ES-I3 (cell line): ENCODE measurements around the gene RGL1.

Source experiments
- H3K36me3 ChIP-seq: 2 replicates; pipeline ENCODE4 v1.6.1; 2013; ENCODE audit warnings: mild to moderate bottlenecking, low read length, control low read depth, moderate library complexity; ENCODE audit not compliant: insufficient read depth
- H3K4me1 ChIP-seq: 2 replicates; pipeline ENCODE4 v1.6.1; 2013; ENCODE audit warnings: mild to moderate bottlenecking, control low read depth, low read length; ENCODE audit not compliant: insufficient read depth
- H3K9ac ChIP-seq: 2 replicates; pipeline ENCODE4 v1.6.1; 2013; ENCODE audit warnings: low read depth, mild to moderate bottlenecking, low read length, moderate library complexity
- H3K9me3 ChIP-seq: 2 replicates; pipeline ENCODE4 v1.6.1; 2013; ENCODE audit warnings: mild to moderate bottlenecking, low read length, moderate library complexity; ENCODE audit not compliant: control insufficient read depth, insufficient read depth

Gene RGL1

DNA sequence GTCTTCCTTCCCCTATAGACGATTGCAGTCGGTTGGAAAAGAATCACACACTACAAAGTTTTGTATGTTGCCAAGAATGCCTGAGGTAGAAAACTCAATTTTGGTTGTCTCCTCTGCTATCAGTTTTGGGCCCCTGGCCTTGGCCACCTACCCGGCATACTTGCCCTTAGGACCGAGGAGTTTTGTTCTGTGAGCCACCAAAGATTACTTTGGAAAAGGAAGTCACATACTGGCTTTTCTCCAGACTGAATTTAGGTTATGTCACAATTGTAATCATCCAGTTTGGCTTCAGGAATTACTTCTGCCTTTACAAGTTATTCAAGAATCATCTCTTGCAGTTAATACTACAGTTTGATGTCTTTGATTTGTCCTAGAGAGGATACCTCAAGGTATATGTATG, 71.4 kb downstream of the RGL1 start:
- Histone ChIP-seq H3K9ac (no peak overlapping the region), H3K4me1 (peaks cover 26% of the 10 kb centered on the region), H3K36me3 (no peaks in the 10 kb centered on the region), H3K9me3 (no peaks in the 10 kb centered on the region)

GRCh38 chr1:183877053-183877720, 72.3 kb downstream of the RGL1 start:
- no peak overlapping the region for H3K9ac ChIP-seq
- no peaks in the 10 kb centered on the region for H3K36me3 ChIP-seq
- H3K4me1 ChIP-seq: peaks cover 28% of the 10 kb centered on the region
- H3K9me3 ChIP-seq: no peaks in the 10 kb centered on the region

DNA sequence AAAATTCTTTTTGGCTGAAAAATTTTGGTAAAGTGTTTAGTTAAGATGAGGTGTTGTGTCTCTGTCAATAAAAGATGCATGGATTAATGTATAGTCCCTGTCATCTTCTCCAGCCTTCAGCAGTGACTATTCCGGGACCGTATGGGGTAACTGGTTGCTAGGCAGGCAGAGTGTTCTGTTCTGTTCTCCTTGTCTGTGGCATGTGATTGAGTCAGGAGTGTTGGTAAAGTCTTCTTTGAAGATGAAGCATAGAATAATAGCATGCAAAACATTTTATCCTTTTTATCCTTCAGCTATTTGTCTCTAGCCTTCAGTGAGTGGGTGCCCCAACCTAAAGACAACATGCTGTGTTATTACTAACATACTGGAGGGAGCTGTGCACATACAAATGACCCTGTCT, 74.6 kb downstream of the RGL1 start:
- Histone ChIP-seq H3K4me1 (peaks cover 18% of the 10 kb centered on the region), H3K36me3 (no peaks in the 10 kb centered on the region), H3K9me3 (no peaks in the 10 kb centered on the region), H3K9ac (no peak overlapping the region)

DNA sequence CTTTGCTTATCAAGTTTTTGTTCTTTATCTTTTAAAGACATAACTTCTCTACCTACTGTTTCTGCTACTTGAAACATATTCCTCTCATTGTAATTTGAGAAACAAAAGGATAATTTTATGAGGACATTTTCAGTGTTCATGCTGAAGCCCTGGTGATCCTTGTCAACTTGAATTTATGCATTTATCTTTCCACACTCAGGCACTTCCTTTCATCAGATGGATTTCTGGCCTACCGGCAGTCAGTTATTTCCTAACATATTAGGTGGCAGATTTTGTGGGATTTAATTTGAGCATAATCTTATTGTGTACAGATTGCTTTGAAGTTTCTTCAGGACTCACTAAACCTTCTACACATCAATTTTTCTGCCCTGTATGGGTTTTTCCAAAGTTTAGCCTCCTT, 75.0 kb downstream of the RGL1 start:
- H3K9ac ChIP-seq: no peak overlapping the region
- H3K36me3 ChIP-seq: no peaks in the 10 kb centered on the region
- H3K4me1 ChIP-seq: peaks cover 18% of the 10 kb centered on the region
- H3K9me3 ChIP-seq: no peaks in the 10 kb centered on the region

- no peaks in the 10 kb centered on the region for H3K36me3 ChIP-seq
- no peaks in the 10 kb centered on the region for H3K9me3 ChIP-seq
- H3K9ac ChIP-seq: no peak overlapping the region
- H3K4me1 ChIP-seq: peaks cover 18% of the 10 kb centered on the region
Observed at GRCh38 chr1:183880531-183881243, 75.8 kb downstream of the RGL1 start.

GRCh38 chr1:183881387-183882131, 76.6 kb downstream of the RGL1 start:
- no peaks in the 10 kb centered on the region for H3K9me3 ChIP-seq
- peak overlapping the region; percentile 7; the same call in 1 of the 2 replicates for H3K9ac ChIP-seq
- H3K36me3 ChIP-seq: no peaks in the 10 kb centered on the region
- H3K4me1 ChIP-seq: peaks cover 18% of the 10 kb centered on the region

DNA sequence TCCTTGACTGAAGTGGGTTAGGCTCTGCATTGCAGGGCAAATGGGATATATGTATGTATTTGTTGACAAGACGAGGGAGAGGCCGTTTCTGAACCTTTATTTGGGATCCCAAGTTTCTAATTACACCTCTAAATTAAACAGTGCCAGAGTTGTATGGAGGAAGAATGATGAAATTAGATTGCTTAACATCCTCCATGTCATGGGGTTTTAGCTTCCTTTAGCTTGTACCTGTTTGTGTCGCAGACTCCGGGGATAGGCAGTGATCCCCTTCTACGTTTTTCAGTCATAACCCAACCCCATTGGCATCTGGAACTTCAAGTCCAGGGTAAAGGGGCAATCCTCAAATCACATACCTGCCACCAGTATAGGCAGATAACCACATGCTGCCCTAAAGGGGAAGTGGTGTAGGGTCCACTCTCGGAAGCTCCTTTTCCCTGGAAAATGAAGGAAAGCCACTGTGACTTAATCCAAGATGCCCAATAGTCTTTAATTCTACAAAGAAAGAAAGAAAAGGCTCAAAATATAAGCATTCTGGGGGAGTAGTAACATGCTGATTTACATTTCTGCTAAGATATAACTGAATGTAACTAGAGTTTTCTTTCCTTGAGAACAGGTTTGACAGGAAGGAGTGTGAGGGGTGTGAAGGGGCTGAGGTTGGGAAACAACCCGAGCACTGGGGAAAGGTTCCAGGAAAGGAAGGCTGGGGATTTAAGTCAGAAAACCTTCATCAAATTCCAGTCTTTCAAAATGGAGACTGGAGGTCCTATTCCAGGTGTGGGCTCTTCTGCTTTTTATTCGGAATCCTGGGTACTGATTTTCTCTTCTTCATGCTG, 77.6 kb downstream of the RGL1 start:
- Histone ChIP-seq H3K9ac (no peak overlapping the region), H3K36me3 (no peaks in the 10 kb centered on the region), H3K4me1 (peaks cover 18% of the 10 kb centered on the region), H3K9me3 (no peaks in the 10 kb centered on the region)

DNA sequence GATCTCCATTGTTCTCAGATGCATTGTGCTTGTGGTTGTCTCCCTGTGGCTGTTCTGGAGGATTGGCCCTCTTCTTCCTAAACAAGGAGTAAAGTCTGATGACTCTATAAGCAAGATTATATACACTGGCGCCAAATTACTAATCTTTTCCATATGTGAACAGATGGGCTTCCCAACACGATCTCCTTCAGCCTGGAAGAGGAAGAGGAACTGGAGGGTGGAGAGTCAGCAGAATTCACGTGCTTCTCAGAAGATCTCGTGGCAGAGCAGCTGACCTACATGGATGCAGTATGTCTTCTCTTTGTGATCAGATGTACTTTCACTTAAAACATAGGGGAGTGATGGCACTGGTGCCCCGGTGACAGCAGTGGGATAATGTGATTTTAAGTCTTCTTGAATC, 78.7 kb downstream of the RGL1 start:
- Histone ChIP-seq H3K9me3 (no peaks in the 10 kb centered on the region), H3K4me1 (peaks cover 18% of the 10 kb centered on the region), H3K36me3 (no peaks in the 10 kb centered on the region), H3K9ac (no peak overlapping the region)

DNA sequence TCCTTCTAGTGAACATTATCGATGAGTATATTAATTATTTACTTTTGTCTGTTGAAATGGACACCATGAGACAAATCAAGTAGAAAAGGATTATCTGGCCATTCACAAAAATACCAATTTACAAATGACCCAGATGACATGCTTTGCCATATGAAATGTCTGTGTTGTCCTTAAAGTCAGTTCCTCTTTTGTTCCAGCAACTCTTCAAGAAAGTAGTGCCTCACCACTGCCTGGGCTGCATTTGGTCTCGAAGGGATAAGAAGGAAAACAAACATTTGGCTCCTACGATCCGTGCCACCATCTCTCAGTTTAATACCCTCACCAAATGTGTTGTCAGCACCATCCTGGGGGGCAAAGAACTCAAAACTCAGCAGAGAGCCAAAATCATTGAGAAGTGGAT, 79.6 kb downstream of the RGL1 start:
- Histone ChIP-seq H3K9ac (no peak overlapping the region), H3K9me3 (no peaks in the 10 kb centered on the region), H3K4me1 (peaks cover 18% of the 10 kb centered on the region), H3K36me3 (no peaks in the 10 kb centered on the region)

- Histone ChIP-seq H3K9me3 (no peaks in the 10 kb centered on the region), H3K4me1 (peaks cover 18% of the 10 kb centered on the region), H3K36me3 (no peaks in the 10 kb centered on the region), H3K9ac (no peak overlapping the region)
Observed at GRCh38 chr1:183885142-183885735, 80.3 kb downstream of the RGL1 start.

DNA sequence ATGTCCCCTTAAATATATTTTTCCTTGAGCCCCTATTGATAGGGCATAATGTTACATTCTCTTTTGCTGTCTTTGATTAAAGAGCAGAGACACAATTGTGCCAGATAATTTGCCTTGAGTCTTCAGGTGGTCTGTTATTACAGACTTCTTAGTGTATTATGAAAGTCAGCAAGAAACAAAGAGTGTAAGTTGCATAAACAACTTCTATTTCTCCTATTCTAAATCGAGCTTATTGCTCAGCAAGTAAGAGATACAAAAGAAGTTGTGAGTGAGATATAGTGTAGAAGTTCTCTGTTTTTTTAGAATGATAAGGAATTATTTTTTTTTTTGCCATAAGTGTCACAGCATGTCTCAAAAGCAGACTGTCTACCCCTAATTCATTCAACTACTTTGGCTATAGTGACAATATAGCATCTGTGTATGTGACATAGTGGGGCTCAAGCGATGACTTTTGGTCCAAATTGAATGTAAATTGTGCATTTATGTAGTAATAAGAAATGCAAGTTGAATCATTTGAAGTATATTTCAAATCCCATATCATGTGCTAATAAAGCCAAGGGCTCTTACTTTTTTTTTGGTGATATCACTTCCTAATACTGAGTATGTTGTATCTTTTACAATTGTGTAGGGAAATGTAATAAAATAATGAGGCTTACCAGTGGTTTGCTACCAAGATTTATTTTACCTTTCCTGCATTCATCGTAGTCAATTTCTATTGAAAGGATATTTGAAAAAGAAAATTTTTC, 81.3 kb downstream of the RGL1 start:
- H3K4me1 ChIP-seq: peaks cover 14% of the 10 kb centered on the region
- H3K9ac ChIP-seq: no peak overlapping the region
- no peaks in the 10 kb centered on the region for H3K9me3 ChIP-seq
- H3K36me3 ChIP-seq: no peaks in the 10 kb centered on the region

GRCh38 chr1:183886853-183887252, 81.9 kb downstream of the RGL1 start:
- Histone ChIP-seq H3K9me3 (no peaks in the 10 kb centered on the region), H3K36me3 (no peaks in the 10 kb centered on the region), H3K4me1 (peaks cover 9% of the 10 kb centered on the region), H3K9ac (no peak overlapping the region)
